HL-60 (cell line): ENCODE data around the gene DGLUCY.

Source experiments
- POLR2AphosphoS5 ChIP-seq: IDR thresholded peaks from 2 replicates; pipeline ENCODE4 v1.6.1; 2012; ENCODE audit warnings: low read depth
- TF ChIP-seq, protein P1 (sequence below): IDR thresholded peaks from one replicate; pipeline ENCODE4 v1.5.1; 2011; ENCODE audit warnings: low read length, control low read depth, inconsistent platforms; ENCODE audit not compliant: insufficient read depth

DNA sequence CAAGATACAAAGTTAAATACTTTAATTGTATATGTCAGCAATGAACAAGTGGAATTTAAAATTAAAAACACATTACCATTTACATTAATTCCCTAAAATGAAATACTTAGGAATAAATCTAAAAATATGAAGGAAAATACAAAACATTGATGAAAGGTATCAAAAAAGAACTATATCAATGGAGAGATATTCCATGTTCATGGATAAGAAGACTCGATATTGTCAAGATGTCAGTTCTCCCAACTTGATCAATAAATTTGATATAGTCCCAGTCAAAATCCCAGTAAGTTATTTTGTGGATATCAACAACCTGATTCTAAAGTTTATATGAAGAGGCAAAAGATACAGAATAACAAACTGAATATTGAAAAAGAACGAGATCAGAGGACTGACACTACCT is 97.1 kb downstream of the DGLUCY start:
- TF ChIP-seq, protein P1, sequence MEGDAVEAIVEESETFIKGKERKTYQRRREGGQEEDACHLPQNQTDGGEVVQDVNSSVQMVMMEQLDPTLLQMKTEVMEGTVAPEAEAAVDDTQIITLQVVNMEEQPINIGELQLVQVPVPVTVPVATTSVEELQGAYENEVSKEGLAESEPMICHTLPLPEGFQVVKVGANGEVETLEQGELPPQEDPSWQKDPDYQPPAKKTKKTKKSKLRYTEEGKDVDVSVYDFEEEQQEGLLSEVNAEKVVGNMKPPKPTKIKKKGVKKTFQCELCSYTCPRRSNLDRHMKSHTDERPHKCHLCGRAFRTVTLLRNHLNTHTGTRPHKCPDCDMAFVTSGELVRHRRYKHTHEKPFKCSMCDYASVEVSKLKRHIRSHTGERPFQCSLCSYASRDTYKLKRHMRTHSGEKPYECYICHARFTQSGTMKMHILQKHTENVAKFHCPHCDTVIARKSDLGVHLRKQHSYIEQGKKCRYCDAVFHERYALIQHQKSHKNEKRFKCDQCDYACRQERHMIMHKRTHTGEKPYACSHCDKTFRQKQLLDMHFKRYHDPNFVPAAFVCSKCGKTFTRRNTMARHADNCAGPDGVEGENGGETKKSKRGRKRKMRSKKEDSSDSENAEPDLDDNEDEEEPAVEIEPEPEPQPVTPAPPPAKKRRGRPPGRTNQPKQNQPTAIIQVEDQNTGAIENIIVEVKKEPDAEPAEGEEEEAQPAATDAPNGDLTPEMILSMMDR = no peak
- no peak for TF ChIP-seq POLR2AphosphoS5
